Measurements from ENCODE around the gene SYDE2. TPM values are rescaled to one million over a fixed set of nuclear protein-coding genes. Genes with fewer than 3 reads are reported as not detected.

SYDE2 gene
- total and polyA plus RNA-seq, 2 donors (not counting 1 experiment from before 2014, with no cell fraction given), result 3.6 to 7.4 TPM

GRCh38 chr1:85121744-85122143, 79.1 kb downstream of the SYDE2 start:
- H3K27me3 ChIP-seq (ENCODE audit: control insufficient read depth, insufficient read depth, low read length), result no peaks in the 10 kb centered on the region
- no peaks in the 10 kb centered on the region for H4K20me1 ChIP-seq (ENCODE audit: control insufficient read depth, extremely low read depth, insufficient read depth, low read length)
- H2AFZ ChIP-seq (ENCODE audit: low read length), result no peak overlapping the region
- no peak overlapping the region for H3K9ac ChIP-seq (ENCODE audit: insufficient read depth, low read length)
- no peak overlapping the region for H3K4me2 ChIP-seq (ENCODE audit: extremely low read depth, insufficient read depth, low read length)
- TF ChIP-seq CTCF (conservative IDR thresholded peaks at IDR 0.05 in 1 of 2, IDR thresholded peaks at IDR 0.05 in 1 of 2; ENCODE audit: low read depth in 1 of 2, low read length in 2 of 2) (no peak), EZH2 (IDR thresholded peaks at IDR 0.05; ENCODE audit: low read length, missing control alignments) (no peak)
- H3K36me3 ChIP-seq (ENCODE audit: control insufficient read depth, insufficient read depth, low read length), result no peaks in the 10 kb centered on the region
- DNase-seq (ENCODE audit: low read depth in 2 of 2), result peak in 1 of 2 donors; percentile 32
- no peak overlapping the region for H3K4me3 ChIP-seq (replicated peaks in 1 of 4; ENCODE audit: control extremely low read depth in 1 of 4, insufficient read depth in 1 of 4, low read depth in 3 of 4, low read length in 4 of 4)
- no peaks in the 10 kb centered on the region for H3K9me3 ChIP-seq (ENCODE audit: control insufficient read depth, insufficient read depth, low read depth, low read length)
- no peak overlapping the region for H3K27ac ChIP-seq (ENCODE audit: insufficient read depth, low read length)
- H3K79me2 ChIP-seq (ENCODE audit: control insufficient read depth, insufficient read depth, low read length), result no peaks in the 10 kb centered on the region
- H3K4me1 ChIP-seq (ENCODE audit: control insufficient read depth, extremely low read depth, insufficient read depth, low read length), result no peaks in the 10 kb centered on the region

- Histone ChIP-seq H3K4me2 (ENCODE audit: extremely low read depth, insufficient read depth, low read length) (no peak overlapping the region), H3K36me3 (ENCODE audit: control insufficient read depth, insufficient read depth, low read length) (no peaks in the 10 kb centered on the region), H3K9me3 (ENCODE audit: control insufficient read depth, insufficient read depth, low read depth, low read length) (no peaks in the 10 kb centered on the region), H3K27me3 (ENCODE audit: control insufficient read depth, insufficient read depth, low read length) (no peaks in the 10 kb centered on the region), H2AFZ (ENCODE audit: low read length) (no peak overlapping the region), H3K27ac (ENCODE audit: insufficient read depth, low read length) (no peak overlapping the region), H3K79me2 (ENCODE audit: control insufficient read depth, insufficient read depth, low read length) (no peaks in the 10 kb centered on the region), H3K4me1 (ENCODE audit: control insufficient read depth, extremely low read depth, insufficient read depth, low read length) (no peaks in the 10 kb centered on the region), H3K9ac (ENCODE audit: insufficient read depth, low read length) (no peak overlapping the region), H3K4me3 (replicated peaks in 1 of 4; ENCODE audit: control extremely low read depth in 1 of 4, insufficient read depth in 1 of 4, low read depth in 3 of 4, low read length in 4 of 4) (no peak overlapping the region), H4K20me1 (ENCODE audit: control insufficient read depth, extremely low read depth, insufficient read depth, low read length) (no peaks in the 10 kb centered on the region)
- peak in 1 of 2 donors; percentile 43 for DNase-seq (ENCODE audit: low read depth in 2 of 2)
- TF ChIP-seq EZH2 (IDR thresholded peaks at IDR 0.05; ENCODE audit: low read length, missing control alignments) (no peak), CTCF (conservative IDR thresholded peaks at IDR 0.05 in 1 of 2, IDR thresholded peaks at IDR 0.05 in 1 of 2; ENCODE audit: low read depth in 1 of 2, low read length in 2 of 2) (no peak)
Measured at GRCh38 chr1:85118751-85119150, 82.1 kb downstream of the SYDE2 start.

- Histone ChIP-seq H3K4me1 (ENCODE audit: control insufficient read depth, extremely low read depth, insufficient read depth, low read length) (no peaks in the 10 kb centered on the region), H3K9ac (ENCODE audit: insufficient read depth, low read length) (no peak overlapping the region), H3K79me2 (ENCODE audit: control insufficient read depth, insufficient read depth, low read length) (no peaks in the 10 kb centered on the region), H3K4me3 (replicated peaks in 1 of 4; ENCODE audit: control extremely low read depth in 1 of 4, insufficient read depth in 1 of 4, low read depth in 3 of 4, low read length in 4 of 4) (no peak overlapping the region), H3K4me2 (ENCODE audit: extremely low read depth, insufficient read depth, low read length) (no peak overlapping the region), H3K27ac (ENCODE audit: insufficient read depth, low read length) (no peak overlapping the region), H3K9me3 (ENCODE audit: control insufficient read depth, insufficient read depth, low read depth, low read length) (no peaks in the 10 kb centered on the region), H3K27me3 (ENCODE audit: control insufficient read depth, insufficient read depth, low read length) (no peaks in the 10 kb centered on the region), H2AFZ (ENCODE audit: low read length) (no peak overlapping the region), H4K20me1 (ENCODE audit: control insufficient read depth, extremely low read depth, insufficient read depth, low read length) (no peaks in the 10 kb centered on the region), H3K36me3 (ENCODE audit: control insufficient read depth, insufficient read depth, low read length) (no peaks in the 10 kb centered on the region)
- DNase-seq (ENCODE audit: low read depth in 2 of 2), result no peak
- TF ChIP-seq EZH2 (IDR thresholded peaks at IDR 0.05; ENCODE audit: low read length, missing control alignments), result no peak
- TF ChIP-seq CTCF (conservative IDR thresholded peaks at IDR 0.05 in 1 of 2, IDR thresholded peaks at IDR 0.05 in 1 of 2; ENCODE audit: low read depth in 1 of 2, low read length in 2 of 2), result no peak
Measured at GRCh38 chr1:85116856-85117255, 84.0 kb downstream of the SYDE2 start.

All from fibroblast of lung (primary cell).